HL-60 (cell line): Measurements from ENCODE around the gene EPN2.

Experiments used
- DNase-seq, 2 experiments: peaks; one replicate each; pipeline ENCODE4 v3.0.0-alpha.2; 2010 to 2020; ENCODE audit warnings: low read depth in 1 of 2, low spot score in 1 of 2
- H3K27ac ChIP-seq: fragments of 250-450 bp; sonication (Bioruptor Pico); replicated peaks from 2 replicates; pipeline ENCODE4 v1.5.1; 2020; ENCODE audit warnings: mild to moderate bottlenecking, moderate library complexity
- H3K27me3 ChIP-seq: fragments of 250-450 bp; sonication (Bioruptor Pico); 2 replicates; pipeline ENCODE4 v1.5.1; 2021; ENCODE audit warnings: mild to moderate bottlenecking, moderate library complexity; ENCODE audit not compliant: insufficient read depth, poor library complexity, severe bottlenecking
- H3K4me3 ChIP-seq: replicated peaks from 2 replicates; pipeline ENCODE4 v1.5.1; 2011; ENCODE audit warnings: mild to moderate bottlenecking, control low read depth, low read length; ENCODE audit not compliant: insufficient read depth
- GABPA ChIP-seq: IDR thresholded peaks from 2 replicates; pipeline ENCODE4 v1.6.1; 2012; ENCODE audit warnings: low read depth
- POLR2AphosphoS5 ChIP-seq: IDR thresholded peaks from 2 replicates; pipeline ENCODE4 v1.6.1; 2012; ENCODE audit warnings: low read depth
- SPI1 ChIP-seq: IDR thresholded peaks from 2 replicates; pipeline ENCODE4 v1.6.1; 2012; ENCODE audit warnings: low read depth, mild to moderate bottlenecking, borderline replicate concordance
- TF ChIP-seq, protein P1 (sequence below): IDR thresholded peaks from one replicate; pipeline ENCODE4 v1.5.1; 2011; ENCODE audit warnings: low read length, control low read depth, inconsistent platforms; ENCODE audit not compliant: insufficient read depth
- TF ChIP-seq, protein P2 (sequence below): IDR thresholded peaks from 2 replicates; pipeline ENCODE4 v1.6.1; 2012; ENCODE audit warnings: low read depth; ENCODE audit not compliant: insufficient replicate concordance

The EPN2 gene

GRCh38 chr17:19286751-19287341, 49.7 kb downstream of the EPN2 start:
- no peak for DNase-seq
- no peak for TF ChIP-seq SPI1
- TF ChIP-seq POLR2AphosphoS5 = no peak
- TF ChIP-seq, protein P1, sequence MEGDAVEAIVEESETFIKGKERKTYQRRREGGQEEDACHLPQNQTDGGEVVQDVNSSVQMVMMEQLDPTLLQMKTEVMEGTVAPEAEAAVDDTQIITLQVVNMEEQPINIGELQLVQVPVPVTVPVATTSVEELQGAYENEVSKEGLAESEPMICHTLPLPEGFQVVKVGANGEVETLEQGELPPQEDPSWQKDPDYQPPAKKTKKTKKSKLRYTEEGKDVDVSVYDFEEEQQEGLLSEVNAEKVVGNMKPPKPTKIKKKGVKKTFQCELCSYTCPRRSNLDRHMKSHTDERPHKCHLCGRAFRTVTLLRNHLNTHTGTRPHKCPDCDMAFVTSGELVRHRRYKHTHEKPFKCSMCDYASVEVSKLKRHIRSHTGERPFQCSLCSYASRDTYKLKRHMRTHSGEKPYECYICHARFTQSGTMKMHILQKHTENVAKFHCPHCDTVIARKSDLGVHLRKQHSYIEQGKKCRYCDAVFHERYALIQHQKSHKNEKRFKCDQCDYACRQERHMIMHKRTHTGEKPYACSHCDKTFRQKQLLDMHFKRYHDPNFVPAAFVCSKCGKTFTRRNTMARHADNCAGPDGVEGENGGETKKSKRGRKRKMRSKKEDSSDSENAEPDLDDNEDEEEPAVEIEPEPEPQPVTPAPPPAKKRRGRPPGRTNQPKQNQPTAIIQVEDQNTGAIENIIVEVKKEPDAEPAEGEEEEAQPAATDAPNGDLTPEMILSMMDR = no peak
- TF ChIP-seq GABPA = no peak
- TF ChIP-seq, protein P2, sequence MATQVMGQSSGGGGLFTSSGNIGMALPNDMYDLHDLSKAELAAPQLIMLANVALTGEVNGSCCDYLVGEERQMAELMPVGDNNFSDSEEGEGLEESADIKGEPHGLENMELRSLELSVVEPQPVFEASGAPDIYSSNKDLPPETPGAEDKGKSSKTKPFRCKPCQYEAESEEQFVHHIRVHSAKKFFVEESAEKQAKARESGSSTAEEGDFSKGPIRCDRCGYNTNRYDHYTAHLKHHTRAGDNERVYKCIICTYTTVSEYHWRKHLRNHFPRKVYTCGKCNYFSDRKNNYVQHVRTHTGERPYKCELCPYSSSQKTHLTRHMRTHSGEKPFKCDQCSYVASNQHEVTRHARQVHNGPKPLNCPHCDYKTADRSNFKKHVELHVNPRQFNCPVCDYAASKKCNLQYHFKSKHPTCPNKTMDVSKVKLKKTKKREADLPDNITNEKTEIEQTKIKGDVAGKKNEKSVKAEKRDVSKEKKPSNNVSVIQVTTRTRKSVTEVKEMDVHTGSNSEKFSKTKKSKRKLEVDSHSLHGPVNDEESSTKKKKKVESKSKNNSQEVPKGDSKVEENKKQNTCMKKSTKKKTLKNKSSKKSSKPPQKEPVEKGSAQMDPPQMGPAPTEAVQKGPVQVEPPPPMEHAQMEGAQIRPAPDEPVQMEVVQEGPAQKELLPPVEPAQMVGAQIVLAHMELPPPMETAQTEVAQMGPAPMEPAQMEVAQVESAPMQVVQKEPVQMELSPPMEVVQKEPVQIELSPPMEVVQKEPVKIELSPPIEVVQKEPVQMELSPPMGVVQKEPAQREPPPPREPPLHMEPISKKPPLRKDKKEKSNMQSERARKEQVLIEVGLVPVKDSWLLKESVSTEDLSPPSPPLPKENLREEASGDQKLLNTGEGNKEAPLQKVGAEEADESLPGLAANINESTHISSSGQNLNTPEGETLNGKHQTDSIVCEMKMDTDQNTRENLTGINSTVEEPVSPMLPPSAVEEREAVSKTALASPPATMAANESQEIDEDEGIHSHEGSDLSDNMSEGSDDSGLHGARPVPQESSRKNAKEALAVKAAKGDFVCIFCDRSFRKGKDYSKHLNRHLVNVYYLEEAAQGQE = no peak
- Histone ChIP-seq H3K27ac (no peak overlapping the region), H3K27me3 (no peaks in the 10 kb centered on the region), H3K4me3 (no peak overlapping the region)

- Histone ChIP-seq H3K4me3 (no peak overlapping the region), H3K27ac (no peak overlapping the region), H3K27me3 (no peaks in the 10 kb centered on the region)
- TF ChIP-seq GABPA (no peak), POLR2AphosphoS5 (no peak), SPI1 (no peak)
- TF ChIP-seq, protein P2 = no peak
- TF ChIP-seq, protein P1 = no peak
- no peak for DNase-seq
Measured at GRCh38 chr17:19287651-19288050, 50.5 kb downstream of the EPN2 start.

DNA sequence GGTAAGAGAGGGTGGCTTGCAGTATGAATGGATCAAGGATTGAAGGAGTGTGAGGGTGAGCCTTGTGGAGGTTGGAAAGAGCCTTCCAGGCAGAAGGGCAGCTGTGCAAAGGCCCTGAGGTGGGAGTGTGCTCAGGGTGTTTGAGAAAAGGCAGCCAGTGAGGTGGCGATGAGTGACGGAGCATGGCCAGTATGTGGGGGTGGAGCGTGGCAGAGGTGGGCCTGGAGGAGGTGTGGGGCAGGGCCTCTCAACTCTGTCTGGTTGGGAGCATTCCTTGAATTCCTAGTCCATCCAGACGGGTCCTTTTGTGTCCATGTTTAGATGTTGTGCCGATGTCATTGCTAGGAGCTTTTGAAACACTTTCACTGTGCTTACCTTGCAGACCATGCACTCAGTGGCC, 51.3 kb downstream of the EPN2 start:
- no peak for TF ChIP-seq SPI1
- TF ChIP-seq GABPA = no peak
- TF ChIP-seq, protein P1 = no peak
- no peak for TF ChIP-seq POLR2AphosphoS5
- TF ChIP-seq, protein P2 = no peak
- Histone ChIP-seq H3K4me3 (no peak overlapping the region), H3K27me3 (no peaks in the 10 kb centered on the region), H3K27ac (no peak overlapping the region)
- DNase-seq = no peak
